Nucleus accumbens (tissue), 56 donors: Measurements from ENCODE around the gene KLHDC8A.
"Not testable (repeated sequence)": the region's sequence is repeated elsewhere in the genome, so short reads cannot be mapped to it uniquely, and the experiment has no call there.

ENCODE experiments used
- DNase-seq, 56 donors: peaks; one replicate each; lab custom pipeline; 2025; lab: John Stamatoyannopoulos, UW

KLHDC8A gene

DNA sequence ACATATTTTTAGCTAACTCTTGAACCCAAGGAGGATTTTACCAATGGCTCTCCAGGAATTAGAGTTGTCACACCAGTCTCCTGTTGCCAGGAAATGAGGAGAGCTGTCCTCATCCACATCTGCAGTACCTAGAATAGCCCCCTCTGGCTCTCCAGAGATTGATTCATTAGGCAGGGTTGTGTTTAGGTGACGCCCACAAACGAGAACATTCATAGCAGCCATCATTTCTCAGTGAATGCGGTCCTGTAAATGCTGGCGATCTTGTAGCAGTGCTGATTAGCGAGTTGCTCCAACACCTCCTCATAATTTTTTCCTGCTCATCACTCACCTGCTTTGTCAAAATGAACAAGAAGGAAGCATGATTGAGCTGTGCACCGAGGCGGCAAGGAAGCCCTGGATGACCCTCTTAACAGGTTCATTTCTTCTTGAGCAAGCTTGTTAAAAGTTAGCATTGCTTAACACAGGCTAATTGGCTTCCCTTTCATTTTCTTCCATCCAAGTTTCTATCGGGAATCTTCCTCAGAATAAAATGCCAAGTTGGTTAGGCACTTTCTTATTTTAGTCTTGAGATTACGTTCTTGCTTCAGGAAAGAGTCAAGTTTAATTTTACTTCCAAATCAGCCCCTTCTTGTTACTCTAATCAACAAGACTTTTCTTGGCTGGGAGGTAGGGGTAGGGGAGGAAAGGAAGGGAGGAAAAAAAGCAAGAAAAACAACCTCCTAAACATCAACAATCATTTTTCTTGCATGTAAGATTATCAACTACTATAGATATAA is 16.5 kb upstream of the KLHDC8A start:
- no peak for DNase-seq

GRCh38 chr1:205371871-205372660 is 15.3 kb upstream of the KLHDC8A start:
- DNase-seq: no peak

- DNase-seq: no peak
Observed at GRCh38 chr1:205370780-205371179, 14.1 kb upstream of the KLHDC8A start.

GRCh38 chr1:205369701-205370123 is 13.0 kb upstream of the KLHDC8A start:
- peak in 6 of 56 donors; percentile 6 to 43 (median 20) for DNase-seq

GRCh38 chr1:205368478-205368877 is 11.8 kb upstream of the KLHDC8A start:
- no peak for DNase-seq

DNA sequence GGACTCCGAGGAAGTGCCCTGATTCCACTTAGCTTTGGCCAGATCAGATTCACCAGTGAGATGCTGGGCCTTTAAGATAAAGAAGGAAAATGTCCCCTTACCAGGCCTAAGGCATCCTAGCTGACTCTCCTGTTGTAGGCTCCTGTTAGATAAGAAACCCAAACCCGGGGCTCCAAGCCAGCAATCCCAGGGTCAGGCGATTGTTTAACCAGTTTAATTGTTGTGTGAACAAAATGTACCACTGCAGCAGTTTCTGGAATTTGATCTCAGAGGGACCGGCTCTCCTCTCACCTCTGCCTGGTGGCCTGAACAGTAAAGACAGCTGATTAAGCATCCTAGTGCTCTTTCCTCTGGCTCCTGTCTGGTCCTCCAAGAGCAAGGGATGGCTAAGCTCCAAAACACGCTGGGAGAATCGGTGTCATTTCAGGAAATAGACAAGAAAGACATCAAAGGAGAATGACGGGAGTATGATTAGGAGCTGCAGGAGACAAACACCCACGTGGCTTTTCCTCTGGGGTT is 9.3 kb upstream of the KLHDC8A start:
- no peak for DNase-seq

GRCh38 chr1:205365086-205365485 is 8.4 kb upstream of the KLHDC8A start:
- DNase-seq: not testable (repeated sequence)

GRCh38 chr1:205360891-205361290 is 4.2 kb upstream of the KLHDC8A start:
- no peak for DNase-seq

- DNase-seq: peak in 36 of 56 donors; percentile 14 to 77 (median 49)
Observed at GRCh38 chr1:205359771-205360565, 3.2 kb upstream of the KLHDC8A start.

GRCh38 chr1:205358579-205358978 is 1.9 kb upstream of the KLHDC8A start:
- no peak for DNase-seq

DNA sequence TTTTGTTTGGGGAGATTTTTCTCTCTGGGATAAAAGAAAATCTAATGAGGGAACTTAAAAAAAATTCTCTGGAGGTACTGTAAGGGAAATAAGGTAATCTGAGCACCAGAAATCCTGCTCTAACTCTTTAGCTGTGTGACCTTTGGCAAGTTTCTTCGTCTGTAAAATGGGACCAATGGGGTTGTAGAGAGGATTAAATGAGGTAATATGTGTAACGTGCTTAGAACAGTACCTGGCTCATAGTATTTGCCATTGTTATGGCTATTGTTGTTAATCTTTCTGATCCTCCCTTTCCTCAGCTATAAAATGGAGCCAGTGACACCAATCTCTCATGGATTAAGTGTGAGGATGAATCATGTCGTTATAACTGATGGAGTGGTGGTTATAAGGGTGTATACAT is 845 bp upstream of the KLHDC8A start:
- no peak for DNase-seq

DNA sequence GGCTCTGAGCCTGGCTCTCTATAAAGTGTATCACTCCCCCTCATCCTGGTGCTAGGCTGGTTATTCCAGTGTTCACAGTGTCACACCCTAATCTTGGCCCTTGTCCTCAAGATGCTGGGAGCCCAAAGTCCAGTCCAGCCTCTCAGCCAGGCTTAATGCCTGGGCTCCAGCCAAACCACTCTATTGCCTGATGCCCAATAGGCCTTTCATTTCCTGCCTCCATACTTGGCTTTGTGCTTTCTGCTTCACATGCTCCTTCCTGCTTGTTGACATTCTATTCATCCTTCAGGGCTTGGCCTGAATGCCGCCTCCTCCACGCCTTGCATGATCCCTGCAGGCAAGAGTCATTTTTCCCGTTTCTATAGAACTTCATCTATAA is 1.7 kb downstream of the KLHDC8A start:
- peak in 11 of 56 donors; percentile 13 to 56 (median 25) for DNase-seq

DNA sequence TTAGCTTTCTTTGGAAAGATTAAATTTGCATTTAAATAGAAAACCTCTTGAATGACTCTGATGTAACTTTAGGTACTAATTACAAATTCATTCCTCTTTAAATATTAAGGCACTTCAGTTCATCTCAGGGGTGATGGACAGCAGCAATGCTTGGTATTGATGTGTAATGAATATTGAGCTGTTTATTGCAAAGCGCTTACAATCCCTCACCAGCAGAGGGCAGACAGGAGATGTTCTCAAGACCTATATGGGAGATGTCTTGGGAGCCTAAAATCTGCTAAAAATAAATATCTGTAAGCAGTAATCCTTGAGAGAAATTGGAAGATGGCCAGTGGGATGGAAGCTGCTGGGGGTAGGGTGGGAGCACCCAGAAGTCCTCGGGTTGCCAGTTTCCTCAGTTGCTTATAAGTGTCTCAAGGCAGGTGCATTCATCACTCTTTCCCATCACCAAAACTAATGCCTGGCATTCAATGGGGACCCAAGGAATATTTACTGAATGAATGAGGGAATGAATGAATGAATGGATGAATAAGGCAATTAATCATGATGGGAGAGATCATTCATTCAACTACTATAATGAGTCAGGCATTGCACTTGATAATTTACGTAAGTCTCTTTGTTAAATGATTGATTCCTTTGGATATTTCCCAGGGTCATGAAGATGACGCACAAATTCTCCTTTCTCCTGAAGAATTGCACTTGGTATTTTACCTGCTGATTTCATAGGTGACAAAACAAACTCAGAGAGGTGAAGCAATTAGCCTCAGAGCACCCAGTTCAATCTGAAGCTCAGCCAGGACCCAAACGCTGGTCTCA is 2.3 kb downstream of the KLHDC8A start:
- DNase-seq: peak in 29 of 56 donors; percentile 13 to 85 (median 47)

- DNase-seq: no peak
Observed at GRCh38 chr1:205353612-205354011, 3.1 kb downstream of the KLHDC8A start.

- no peak for DNase-seq
Observed at GRCh38 chr1:205353191-205353590, 3.5 kb downstream of the KLHDC8A start.

GRCh38 chr1:205351984-205352713 is 4.6 kb downstream of the KLHDC8A start:
- DNase-seq: no peak

- no peak for DNase-seq
Observed at GRCh38 chr1:205350691-205351141, 6.0 kb downstream of the KLHDC8A start.

DNA sequence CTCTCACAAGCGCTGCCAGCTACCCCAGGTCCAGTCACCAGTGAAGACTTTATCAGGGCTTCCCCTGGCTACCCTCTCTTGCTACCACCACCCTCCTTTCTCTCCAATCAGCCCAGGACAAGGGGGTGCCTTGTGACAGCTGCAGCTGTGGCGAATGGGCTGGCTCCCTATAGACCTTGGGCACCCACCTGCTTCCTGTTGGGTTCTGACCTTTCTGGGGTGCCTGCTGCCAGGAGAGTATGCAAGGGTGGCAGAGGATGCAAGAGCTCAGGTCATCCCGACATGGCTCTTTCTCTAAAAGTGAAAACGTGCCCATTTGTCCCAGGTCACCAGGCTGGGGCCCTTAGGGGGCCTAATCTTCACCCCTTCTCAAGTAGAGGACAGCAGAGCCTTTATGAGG is 6.6 kb downstream of the KLHDC8A start:
- no peak for DNase-seq
